PC-3 (cell line): Measurements from ENCODE around the gene C6orf118. TPM values are rescaled to one million over a fixed set of nuclear protein-coding genes. Genes with fewer than 3 reads are reported as not detected.
A peak's percentile ranks its signal among the peaks of the same experiment; 100 is the strongest.

Experiments used
- ATAC-seq: fragments of 200-7000 bp; cut with Tn5 transposase; 2 replicates; pipeline ENCODE4 v1.9.1; 2020; ENCODE audit warnings: mild to moderate bottlenecking, moderate library complexity
- BruUV-seq: library from RNA; stranded (reverse); fragments of 400-500 nt; replicated peaks from 2 replicates; lab custom pipeline; 2021; lab: Mats Ljungman, UMichigan
- CTCF ChIA-PET: fragments of 300-600 bp; sonication (Branson Sonifier 250); formaldehyde crosslinking; loops from one replicate; lab custom pipeline; 2022; ENCODE audit warnings: antibody characterized with exemption; lab: Charles Lee
- POLR2A ChIA-PET: fragments of 300-600 bp; sonication (Branson Sonifier 250); formaldehyde crosslinking; loops from one replicate; lab custom pipeline; 2022; ENCODE audit warnings: antibody characterized with exemption; ENCODE audit not compliant: unreplicated experiment; lab: Charles Lee
- DNase-seq: peaks from one replicate; pipeline ENCODE4 v3.0.0-alpha.2; 2015
- H2AFZ ChIP-seq: fragments of 300-600 bp; sonication (generic); 2 replicates; pipeline ENCODE4 v1.6.0; 2016; ENCODE audit warnings: antibody characterized with exemption, low read length
- H3F3A ChIP-seq: fragments of 300-600 bp; sonication (generic); one replicate; pipeline ENCODE4 v1.6.0; 2017; ENCODE audit warnings: antibody characterized with exemption, low read length, control low read depth, mild to moderate bottlenecking; ENCODE audit not compliant: unreplicated experiment
- H3K27ac ChIP-seq: fragments of 300-600 bp; sonication (generic); 2 replicates; pipeline ENCODE4 v1.5.1; 2016; ENCODE audit warnings: mild to moderate bottlenecking, low read length
- H3K27me3 ChIP-seq: fragments of 300-600 bp; sonication (generic); 2 replicates; pipeline ENCODE4 v1.6.1; 2016; ENCODE audit warnings: low read length, mixed read lengths
- H3K36me3 ChIP-seq: fragments of 300-600 bp; sonication (generic); 2 replicates; pipeline ENCODE4 v1.6.1; 2016; ENCODE audit warnings: low read depth, mixed run types, low read length, mixed read lengths
- H3K4me1 ChIP-seq: fragments of 300-600 bp; sonication (generic); 2 replicates; pipeline ENCODE4 v1.5.1; 2016; ENCODE audit warnings: low read length; ENCODE audit not compliant: insufficient read depth
- H3K4me2 ChIP-seq: fragments of 300-600 bp; sonication (generic); 2 replicates; pipeline ENCODE4 v1.6.0; 2016; ENCODE audit warnings: low read length
- H3K4me3 ChIP-seq: fragments of 300-600 bp; sonication (generic); 2 replicates; pipeline ENCODE4 v1.5.1; 2016; ENCODE audit warnings: mild to moderate bottlenecking, low read length, mixed read lengths
- H3K79me2 ChIP-seq: fragments of 300-600 bp; sonication (generic); 2 replicates; pipeline ENCODE4 v1.6.1; 2017; ENCODE audit warnings: low read length, mixed read lengths
- H3K9ac ChIP-seq: fragments of 300-600 bp; sonication (generic); 2 replicates; pipeline ENCODE4 v1.6.0; 2016; ENCODE audit warnings: mild to moderate bottlenecking, low read length
- H3K9me2 ChIP-seq: fragments of 300-600 bp; sonication (generic); replicated peaks from 2 replicates; pipeline ENCODE4 v1.6.1; 2016; ENCODE audit warnings: mixed run types, low read length, mixed read lengths
- H3K9me3 ChIP-seq: fragments of 300-600 bp; sonication (generic); 2 replicates; pipeline ENCODE4 v1.6.1; 2016; ENCODE audit warnings: low read length, mixed read lengths
- H4K20me1 ChIP-seq: fragments of 300-600 bp; sonication (generic); 2 replicates; pipeline ENCODE4 v1.6.1; 2016; ENCODE audit warnings: low read length, mixed read lengths
- EZH2 ChIP-seq: fragments of 300-600 bp; sonication (generic); IDR thresholded peaks from one replicate; pipeline ENCODE4 v1.6.1; 2017; ENCODE audit warnings: antibody characterized with exemption, mild to moderate bottlenecking, low read length; ENCODE audit not compliant: unreplicated experiment
- EZH2phosphoT487 ChIP-seq: fragments of 300-600 bp; sonication (generic); IDR thresholded peaks from 2 replicates; pipeline ENCODE4 v1.6.1; 2018; ENCODE audit warnings: mild to moderate bottlenecking, antibody characterized with exemption, low read length, borderline replicate concordance
- intact Hi-C: fragments of 100-400 bp; cut with micrococcal nuclease; formaldehyde crosslinking; loops from 2 replicates; pipeline ENCODE4 v1.9.0; 2023
- total RNA-seq: library from RNA; depleted of rRNA; stranded (reverse); fragments of >200 nt; gene quantifications from 2 replicates; pipeline ENCODE4 v1.2.3, GENCODE V29; 2014
- TF ChIP-seq, protein P1 (sequence below): fragments of 300-600 bp; sonication (generic); conservative IDR thresholded peaks from 2 replicates; pipeline ENCODE4 v1.5.1; 2017; ENCODE audit warnings: antibody characterized with exemption, low read depth, mild to moderate bottlenecking, low read length

The C6orf118 gene
- total RNA-seq, 1 experiment from 2014 or later = not detected

- Histone ChIP-seq H2AFZ (peak overlapping the region; percentile 56), H3K36me3 (no peaks in the 10 kb centered on the region), H4K20me1 (no peaks in the 10 kb centered on the region), H3K4me3 (no peak overlapping the region), H3F3A (no peaks in the 10 kb centered on the region), H3K4me2 (no peak overlapping the region), H3K9me2 (no peaks in the 10 kb centered on the region), H3K9me3 (no peaks in the 10 kb centered on the region), H3K27me3 (no peaks in the 10 kb centered on the region), H3K27ac (no peak overlapping the region), H3K9ac (no peak overlapping the region), H3K4me1 (no peaks in the 10 kb centered on the region; the same call in 1 of the 2 replicates), H3K79me2 (no peaks in the 10 kb centered on the region)
- ATAC-seq = no peak
- ChIA-PET POLR2A (no interaction called here), CTCF (no interaction called here)
- TF ChIP-seq, protein P1, sequence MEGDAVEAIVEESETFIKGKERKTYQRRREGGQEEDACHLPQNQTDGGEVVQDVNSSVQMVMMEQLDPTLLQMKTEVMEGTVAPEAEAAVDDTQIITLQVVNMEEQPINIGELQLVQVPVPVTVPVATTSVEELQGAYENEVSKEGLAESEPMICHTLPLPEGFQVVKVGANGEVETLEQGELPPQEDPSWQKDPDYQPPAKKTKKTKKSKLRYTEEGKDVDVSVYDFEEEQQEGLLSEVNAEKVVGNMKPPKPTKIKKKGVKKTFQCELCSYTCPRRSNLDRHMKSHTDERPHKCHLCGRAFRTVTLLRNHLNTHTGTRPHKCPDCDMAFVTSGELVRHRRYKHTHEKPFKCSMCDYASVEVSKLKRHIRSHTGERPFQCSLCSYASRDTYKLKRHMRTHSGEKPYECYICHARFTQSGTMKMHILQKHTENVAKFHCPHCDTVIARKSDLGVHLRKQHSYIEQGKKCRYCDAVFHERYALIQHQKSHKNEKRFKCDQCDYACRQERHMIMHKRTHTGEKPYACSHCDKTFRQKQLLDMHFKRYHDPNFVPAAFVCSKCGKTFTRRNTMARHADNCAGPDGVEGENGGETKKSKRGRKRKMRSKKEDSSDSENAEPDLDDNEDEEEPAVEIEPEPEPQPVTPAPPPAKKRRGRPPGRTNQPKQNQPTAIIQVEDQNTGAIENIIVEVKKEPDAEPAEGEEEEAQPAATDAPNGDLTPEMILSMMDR = no peak
- TF ChIP-seq EZH2 (no peak), EZH2phosphoT487 (no peak)
- intact Hi-C loops = loop anchor here (1.0 kb wide), 1 partner anchor 189 kb away; no protein-coding TSS in a partner anchor
- DNase-seq = no peak
- no TSS peak for BruUV-seq
Observed at GRCh38 chr6:165244524-165245247, 64.7 kb downstream of the C6orf118 start.

- no peaks in the 10 kb centered on the region for H4K20me1 ChIP-seq
- H3K36me3 ChIP-seq = no peaks in the 10 kb centered on the region
- H2AFZ ChIP-seq = no peak overlapping the region
- no peaks in the 10 kb centered on the region for H3K9me3 ChIP-seq
- POLR2A ChIA-PET = no interaction called here
- H3F3A ChIP-seq = no peaks in the 10 kb centered on the region
- H3K9ac ChIP-seq = no peak overlapping the region
- DNase-seq (no peak), ATAC-seq (no peak)
- intact Hi-C loops = no loop called here
- H3K4me3 ChIP-seq = no peak overlapping the region
- H3K4me1 ChIP-seq = no peaks in the 10 kb centered on the region; the same call in 1 of the 2 replicates
- H3K27ac ChIP-seq = no peak overlapping the region
- no peaks in the 10 kb centered on the region for H3K79me2 ChIP-seq
- CTCF ChIA-PET = no interaction called here
- TF ChIP-seq, protein P1 = no peak
- no peak for TF ChIP-seq EZH2phosphoT487
- TF ChIP-seq EZH2 = no peak
- no peak overlapping the region for H3K4me2 ChIP-seq
- no TSS peak for BruUV-seq
- H3K27me3 ChIP-seq = no peaks in the 10 kb centered on the region
- H3K9me2 ChIP-seq = no peaks in the 10 kb centered on the region
Observed at GRCh38 chr6:165243801-165244200, 65.6 kb downstream of the C6orf118 start.

DNA sequence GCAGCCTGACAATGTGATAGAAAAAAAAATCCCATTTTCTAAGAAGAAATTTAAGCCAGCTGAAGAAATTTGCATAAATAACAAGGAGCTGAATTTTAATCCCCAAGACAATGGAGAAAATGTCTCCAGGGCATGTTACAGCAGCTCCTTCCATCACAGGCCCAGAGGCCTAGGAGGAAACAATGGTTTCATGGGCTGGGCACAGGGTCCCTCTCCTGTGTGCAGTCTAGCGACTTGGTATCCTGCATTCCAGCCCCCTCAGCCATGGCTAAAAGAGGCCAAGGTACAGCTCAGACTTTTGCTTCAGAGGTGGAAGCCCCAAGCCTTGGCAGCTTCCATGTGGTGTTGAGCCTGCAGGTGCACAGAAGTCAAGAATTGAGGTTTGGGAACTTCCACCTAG, 73.1 kb downstream of the C6orf118 start:
- POLR2A ChIA-PET = no interaction called here

More for the DNA sequence above, 73.1 kb downstream of the C6orf118 start:
- Histone ChIP-seq H3K36me3 (no peaks in the 10 kb centered on the region), H3F3A (no peaks in the 10 kb centered on the region), H3K79me2 (no peaks in the 10 kb centered on the region), H2AFZ (no peak overlapping the region), H3K4me3 (no peak overlapping the region), H3K27ac (no peak overlapping the region), H3K27me3 (no peaks in the 10 kb centered on the region), H3K9me2 (no peaks in the 10 kb centered on the region), H3K9me3 (0 out of 2 replicates have a peak, but pooled peaks cover 3% of the 10 kb centered on the region), H3K9ac (no peak overlapping the region), H3K4me1 (no peaks in the 10 kb centered on the region; the same call in 1 of the 2 replicates), H3K4me2 (no peak overlapping the region), H4K20me1 (no peaks in the 10 kb centered on the region)
- no peak for ATAC-seq
- intact Hi-C loops = loop anchor here (10.0 kb wide), 1 partner anchor 312 kb away; no protein-coding TSS in a partner anchor
- DNase-seq = no peak
- CTCF ChIA-PET = no interaction called here
- no TSS peak for BruUV-seq
- TF ChIP-seq, protein P1 = no peak
- TF ChIP-seq EZH2phosphoT487 = no peak
- TF ChIP-seq EZH2 = no peak
